Muscle layer of colon (tissue), 2 donors: ENCODE results near the gene PLCH2.

ENCODE experiments used
- H3K27ac ChIP-seq: one replicate; pipeline ENCODE4 v1.7.0; 2013; ENCODE audit warnings: low read depth, mild to moderate bottlenecking, low read length, moderate library complexity
- H3K27me3 ChIP-seq, 2 donors: one replicate each; pipeline ENCODE4 v1.7.0; 2013; ENCODE audit warnings: low read length in 2 of 2, mild to moderate bottlenecking in 2 of 2; ENCODE audit not compliant: insufficient read depth in 2 of 2, control insufficient read depth in 1 of 2
- H3K36me3 ChIP-seq: one replicate; pipeline ENCODE4 v1.7.0; 2013; ENCODE audit warnings: mild to moderate bottlenecking, low read length; ENCODE audit not compliant: insufficient read depth
- H3K4me1 ChIP-seq: one replicate; pipeline ENCODE4 v1.7.0; 2013; ENCODE audit warnings: mild to moderate bottlenecking, low read length; ENCODE audit not compliant: insufficient read depth
- H3K4me3 ChIP-seq, 2 donors: one replicate each; pipeline ENCODE4 v1.7.0; 2013; ENCODE audit warnings: low read length in 2 of 2, low read depth in 1 of 2, mild to moderate bottlenecking in 1 of 2, moderate library complexity in 1 of 2
- H3K9ac ChIP-seq: one replicate; pipeline ENCODE4 v1.7.0; 2013; ENCODE audit warnings: low read length
- H3K9me3 ChIP-seq: one replicate; pipeline ENCODE4 v1.7.0; 2013; ENCODE audit warnings: mild to moderate bottlenecking, low read length
- donor health status: abdominal sarcoma.
- donor health status: Adenocarcinoma of cecum.

The PLCH2 gene

GRCh38 chr1:2509589-2509988 is 33.5 kb downstream of the PLCH2 start:
- no peak overlapping the region for H3K9ac ChIP-seq
- H3K27me3 ChIP-seq: peaks cover 0 to 18% of the 10 kb centered on the region in 2 donors
- no peak overlapping the region for H3K27ac ChIP-seq
- H3K4me1 ChIP-seq: no peaks in the 10 kb centered on the region
- no peak overlapping the region for H3K4me3 ChIP-seq
- peaks cover 49% of the 10 kb centered on the region for H3K36me3 ChIP-seq
- H3K9me3 ChIP-seq: no peaks in the 10 kb centered on the region

GRCh38 chr1:2510366-2511155 is 34.5 kb downstream of the PLCH2 start:
- Histone ChIP-seq H3K9ac (no peak overlapping the region), H3K36me3 (peaks cover 58% of the 10 kb centered on the region), H3K9me3 (no peaks in the 10 kb centered on the region), H3K4me3 (no peak overlapping the region), H3K27ac (no peak overlapping the region), H3K27me3 (peaks cover 0 to 9% of the 10 kb centered on the region in 2 donors), H3K4me1 (no peaks in the 10 kb centered on the region)

DNA sequence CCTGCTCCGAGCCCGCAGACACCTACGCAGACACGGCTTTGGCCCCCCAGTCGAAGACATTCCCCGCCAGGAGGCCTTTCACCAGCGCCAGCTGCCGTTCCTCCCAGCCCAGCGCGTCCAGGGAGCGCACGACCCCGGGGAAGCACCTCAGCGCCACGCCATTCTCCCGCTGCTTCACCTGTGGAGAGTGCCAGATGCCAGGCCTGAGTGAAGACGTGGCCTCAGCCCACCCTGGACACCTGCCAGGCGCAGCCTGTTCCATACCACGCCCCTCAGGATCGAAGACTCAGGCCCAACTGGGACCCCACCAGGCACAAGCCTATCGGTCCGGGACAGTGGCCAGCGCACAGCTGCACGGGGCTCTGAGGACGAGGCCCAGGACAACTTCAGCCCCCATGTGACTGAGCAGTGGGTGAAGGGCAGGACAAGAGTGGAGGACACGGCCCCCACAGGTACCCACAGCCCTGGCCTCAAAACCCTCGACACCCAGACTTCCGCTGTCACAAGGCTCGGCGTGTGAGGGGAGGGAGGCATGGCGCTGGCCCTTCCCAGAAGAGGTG is 36.9 kb downstream of the PLCH2 start:
- Histone ChIP-seq H3K9ac (no peak overlapping the region), H3K4me3 (no peak overlapping the region), H3K36me3 (peaks cover 82% of the 10 kb centered on the region), H3K4me1 (no peaks in the 10 kb centered on the region), H3K9me3 (no peaks in the 10 kb centered on the region), H3K27me3 (no peaks in the 10 kb centered on the region), H3K27ac (no peak overlapping the region)

GRCh38 chr1:2513939-2514652 is 38.0 kb downstream of the PLCH2 start:
- Histone ChIP-seq H3K4me1 (no peaks in the 10 kb centered on the region), H3K9ac (no peak overlapping the region), H3K4me3 (no peak overlapping the region), H3K9me3 (no peaks in the 10 kb centered on the region), H3K27me3 (no peaks in the 10 kb centered on the region), H3K36me3 (peaks cover 93% of the 10 kb centered on the region), H3K27ac (no peak overlapping the region)

GRCh38 chr1:2514863-2515762 is 39.0 kb downstream of the PLCH2 start:
- Histone ChIP-seq H3K4me3 (no peak overlapping the region), H3K9me3 (no peaks in the 10 kb centered on the region), H3K27me3 (no peaks in the 10 kb centered on the region), H3K4me1 (no peaks in the 10 kb centered on the region), H3K27ac (no peak overlapping the region), H3K9ac (no peak overlapping the region), H3K36me3 (peaks cover 95% of the 10 kb centered on the region)

DNA sequence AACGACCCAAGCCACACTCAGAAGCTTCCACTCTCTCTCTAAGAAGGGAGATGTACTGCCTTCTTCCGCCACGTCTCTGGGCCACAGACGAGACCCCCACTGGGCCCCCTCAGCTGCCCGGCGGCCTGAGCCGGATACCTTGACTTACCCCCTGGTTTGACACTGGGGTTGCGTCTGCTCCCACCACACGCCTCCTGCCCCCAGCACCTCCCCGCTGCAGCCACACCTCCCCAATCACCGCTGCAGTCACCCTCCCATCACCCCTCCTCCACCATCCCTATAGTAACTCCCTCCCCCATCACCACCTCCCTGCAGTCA is 39.6 kb downstream of the PLCH2 start:
- no peaks in the 10 kb centered on the region for H3K9me3 ChIP-seq
- no peak overlapping the region for H3K4me3 ChIP-seq
- no peak overlapping the region for H3K9ac ChIP-seq
- no peaks in the 10 kb centered on the region for H3K27me3 ChIP-seq
- peaks cover 93% of the 10 kb centered on the region for H3K36me3 ChIP-seq
- H3K27ac ChIP-seq: no peak overlapping the region
- no peaks in the 10 kb centered on the region for H3K4me1 ChIP-seq

GRCh38 chr1:2516124-2516523 is 40.0 kb downstream of the PLCH2 start:
- no peaks in the 10 kb centered on the region for H3K9me3 ChIP-seq
- H3K9ac ChIP-seq: no peak overlapping the region
- no peaks in the 10 kb centered on the region for H3K4me1 ChIP-seq
- no peaks in the 10 kb centered on the region for H3K27me3 ChIP-seq
- no peak overlapping the region for H3K4me3 ChIP-seq
- no peak overlapping the region for H3K27ac ChIP-seq
- H3K36me3 ChIP-seq: peaks cover 93% of the 10 kb centered on the region

GRCh38 chr1:2516946-2517345 is 40.9 kb downstream of the PLCH2 start:
- H3K4me1 ChIP-seq: no peaks in the 10 kb centered on the region
- H3K27me3 ChIP-seq: no peaks in the 10 kb centered on the region
- H3K9me3 ChIP-seq: no peaks in the 10 kb centered on the region
- no peak overlapping the region for H3K27ac ChIP-seq
- no peak overlapping the region for H3K4me3 ChIP-seq
- H3K9ac ChIP-seq: no peak overlapping the region
- H3K36me3 ChIP-seq: peaks cover 89% of the 10 kb centered on the region

DNA sequence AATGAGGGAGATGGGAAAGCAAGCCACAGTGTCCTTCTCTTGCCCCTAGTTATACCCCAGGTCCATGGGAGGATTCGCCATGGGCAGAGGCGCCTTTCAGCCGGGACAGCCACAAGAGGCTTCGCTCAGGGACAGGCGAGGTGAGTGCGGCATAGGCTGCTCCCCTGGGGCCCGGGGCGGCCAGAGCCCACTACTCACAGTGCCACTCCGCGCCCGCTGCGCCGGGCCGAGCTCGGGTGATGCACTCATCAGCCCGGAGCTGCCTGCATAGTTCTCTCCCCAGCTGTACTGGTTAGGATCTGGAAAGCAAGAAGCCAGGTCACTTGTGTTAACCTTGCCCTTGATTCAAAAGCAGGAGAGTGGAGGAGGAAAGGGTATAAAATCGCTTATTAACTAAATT is 41.9 kb downstream of the PLCH2 start:
- peaks cover under 1% of the 10 kb centered on the region for H3K4me1 ChIP-seq
- H3K4me3 ChIP-seq: no peak overlapping the region
- no peaks in the 10 kb centered on the region for H3K27me3 ChIP-seq
- H3K9me3 ChIP-seq: no peaks in the 10 kb centered on the region
- peaks cover 79% of the 10 kb centered on the region for H3K36me3 ChIP-seq
- no peak overlapping the region for H3K27ac ChIP-seq
- H3K9ac ChIP-seq: no peak overlapping the region

- no peaks in the 10 kb centered on the region for H3K27me3 ChIP-seq
- H3K36me3 ChIP-seq: peaks cover 74% of the 10 kb centered on the region
- H3K27ac ChIP-seq: no peak overlapping the region
- H3K4me3 ChIP-seq: no peak overlapping the region
- H3K9ac ChIP-seq: no peak overlapping the region
- peaks cover 6% of the 10 kb centered on the region for H3K4me1 ChIP-seq
- no peaks in the 10 kb centered on the region for H3K9me3 ChIP-seq
Observed at GRCh38 chr1:2518528-2518927, 42.4 kb downstream of the PLCH2 start.

DNA sequence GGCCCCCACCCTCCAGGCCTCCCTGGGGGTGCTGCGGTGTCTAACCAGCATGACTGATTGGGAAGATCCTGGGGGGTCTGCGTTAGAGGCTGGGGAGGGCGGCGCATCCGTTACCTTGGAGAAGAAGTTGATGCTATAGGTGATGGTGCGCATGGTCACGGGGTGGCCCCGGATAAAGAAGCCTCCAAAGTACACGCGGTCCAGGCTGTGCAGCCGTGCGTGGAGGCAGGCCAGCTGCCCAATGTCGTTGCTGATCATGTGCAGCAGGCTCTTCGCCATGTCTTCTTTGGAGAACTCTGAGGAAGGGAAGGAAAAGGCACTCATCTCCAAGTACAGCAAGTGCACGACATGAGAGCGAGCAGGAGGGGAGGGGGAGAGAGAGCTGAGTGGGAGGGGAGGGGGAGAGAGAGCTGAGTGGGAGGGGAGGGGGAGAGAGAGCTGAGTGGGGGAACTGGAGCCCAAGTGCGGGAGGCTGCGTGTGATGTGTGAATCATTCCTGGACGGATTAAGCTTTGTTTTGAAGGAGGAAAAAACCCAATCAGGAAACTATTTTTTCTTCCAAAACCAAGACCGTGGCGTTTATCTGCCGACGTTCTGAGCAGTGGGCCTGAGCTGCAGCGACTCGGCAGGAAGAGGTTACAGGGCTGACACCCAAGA is 43.1 kb downstream of the PLCH2 start:
- no peaks in the 10 kb centered on the region for H3K27me3 ChIP-seq
- H3K9ac ChIP-seq: no peak overlapping the region
- H3K4me1 ChIP-seq: peaks cover 12% of the 10 kb centered on the region
- no peak overlapping the region for H3K27ac ChIP-seq
- no peak overlapping the region for H3K4me3 ChIP-seq
- peaks cover 67% of the 10 kb centered on the region for H3K36me3 ChIP-seq
- H3K9me3 ChIP-seq: no peaks in the 10 kb centered on the region
